ENCODE results near the gene EPB41. TPM values are rescaled to one million over a fixed set of nuclear protein-coding genes. Genes with fewer than 3 reads are reported as not detected.

Gene EPB41
- total and polyA plus RNA-seq, 2 donors (not counting 3 experiments of a cell fraction or from before 2014, with no cell fraction given): 22.3 to 45.7 TPM

- Histone ChIP-seq H3K9me1 (replicated peaks; ENCODE audit: control insufficient read depth, extremely low read depth, insufficient read depth, low read length) (no peaks in the 10 kb centered on the region), H3K4me2 (ENCODE audit: insufficient read depth, low read length) (no peak overlapping the region), H2AFZ (ENCODE audit: low read depth, low read length) (no peak overlapping the region), H3K27me3 (ENCODE audit: control insufficient read depth in 2 of 2, insufficient read depth in 2 of 2, low read length in 2 of 2) (no peaks in the 10 kb centered on the region), H3K36me3 (ENCODE audit: control insufficient read depth in 2 of 2, extremely low read depth in 1 of 2, insufficient read depth in 2 of 2, low read length in 2 of 2) (no peaks in the 10 kb centered on the region), H4K20me1 (replicated peaks; ENCODE audit: control insufficient read depth, extremely low read depth, insufficient read depth, low read length) (no peaks in the 10 kb centered on the region), H3K27ac (ENCODE audit: insufficient read depth, low read depth, low read length) (no peak overlapping the region), H3K4me3 (replicated peaks in 1 of 3; ENCODE audit: insufficient read depth in 1 of 3, low read depth in 1 of 3, low read length in 3 of 3) (no peak overlapping the region), H3K9me3 (replicated peaks; ENCODE audit: control insufficient read depth, insufficient read depth, low read length) (no peaks in the 10 kb centered on the region), H3K4me1 (ENCODE audit: control insufficient read depth, extremely low read depth, insufficient read depth, low read length) (peaks cover 2% of the 10 kb centered on the region), H3K9ac (replicated peaks; ENCODE audit: extremely low read depth, insufficient read depth, low read length) (no peak overlapping the region), H3K79me2 (ENCODE audit: control insufficient read depth, insufficient read depth, low read length) (no peaks in the 10 kb centered on the region)
- FAIRE-seq (no peak), DNase-seq (ENCODE audit: low read depth, low spot score) (no peak)
- intact Hi-C loops (cut with micrococcal nuclease): loop anchor here (10.0 kb wide), 1 partner anchor 59 kb away; no protein-coding TSS in a partner anchor
- BruUV-seq (replicated peaks): no TSS peak
- ChIA-PET POLR2A (no interaction called here), CTCF (no interaction called here)
- dilution Hi-C loops (cut with MboI; ENCODE audit: extremely low pct_ligation_motif_present, low sequenced_read_pairs): no loop called here
- no peak for TF ChIP-seq JUN (IDR thresholded peaks at IDR 0.05; ENCODE audit: borderline replicate concordance, insufficient read depth, insufficient read length, low read depth)
- TF ChIP-seq, protein P1, sequence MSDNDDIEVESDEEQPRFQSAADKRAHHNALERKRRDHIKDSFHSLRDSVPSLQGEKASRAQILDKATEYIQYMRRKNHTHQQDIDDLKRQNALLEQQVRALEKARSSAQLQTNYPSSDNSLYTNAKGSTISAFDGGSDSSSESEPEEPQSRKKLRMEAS (IDR thresholded peaks at IDR 0.05; ENCODE audit: insufficient read depth, insufficient read length): no peak
- TF ChIP-seq GATA2 (IDR thresholded peaks at IDR 0.05; ENCODE audit: insufficient read depth, insufficient read length, low read depth, low read length): no peak
- no peak for TF ChIP-seq MYC (IDR thresholded peaks at IDR 0.05; ENCODE audit: low read depth, low read length)
- no peak for TF ChIP-seq EZH2 (IDR thresholded peaks at IDR 0.05; ENCODE audit: borderline replicate concordance, low read depth, low read length, severe bottlenecking)
- no peak for TF ChIP-seq POLR2A (IDR thresholded peaks at IDR 0.05; ENCODE audit: low read depth, low read length)
- TF ChIP-seq FOS (IDR thresholded peaks at IDR 0.05; ENCODE audit: borderline replicate concordance, insufficient read depth, low read length): no peak
- TF ChIP-seq POLR2AphosphoS5 (IDR thresholded peaks at IDR 0.05; ENCODE audit: insufficient read depth, low read depth, low read length): no peak
- TF ChIP-seq CTCF (IDR thresholded peaks at IDR 0.05; ENCODE audit: extremely low read depth in 1 of 2, insufficient read depth in 1 of 2, low read depth in 1 of 2, low read length in 2 of 2): no peak
Observed at GRCh38 chr1:28983509-28984310, 69.3 kb downstream of the EPB41 start.

Data from endothelial cell of umbilical vein (primary cell).